ENCODE results near the gene SRSF1. TPM values are rescaled to one million over a fixed set of nuclear protein-coding genes. Genes with fewer than 3 reads are reported as not detected.

SRSF1 gene
- total RNA-seq, 3 donors from 2014 or later (not counting 1 experiment from before 2014, with no cell fraction given), result 125 to 157 (median 137) TPM

DNA sequence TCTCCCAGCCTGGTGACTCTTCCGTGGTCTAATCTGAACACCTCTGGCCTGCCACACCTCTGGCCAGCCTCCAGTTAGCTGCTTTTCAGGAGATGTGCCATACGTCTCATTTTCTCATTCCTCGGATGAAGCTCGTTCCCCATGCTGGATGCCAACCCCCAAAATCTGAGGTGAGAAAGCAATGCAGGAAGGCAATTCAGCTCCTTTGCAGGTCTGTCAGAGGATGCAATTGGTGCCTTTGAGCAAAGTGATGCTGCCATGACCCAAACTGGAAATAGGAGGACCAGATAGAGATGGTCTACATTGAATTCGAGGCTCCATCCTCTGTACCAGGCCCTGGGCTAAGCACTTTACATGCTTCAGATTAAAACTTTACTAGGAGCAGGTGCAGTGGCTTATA lies 40.8 kb downstream of the SRSF1 start:
- Mint-ChIP-seq H3K27me3 (ENCODE audit: low read depth in 2 of 2) (peaks cover 6 to 8% of the 10 kb centered on the region in 2 donors), H3K4me3 (no peak overlapping the region), H3K9me3 (no peaks in the 10 kb centered on the region), H3K36me3 (no peaks in the 10 kb centered on the region), H3K27ac (no peak overlapping the region), H3K4me1 (no peaks in the 10 kb centered on the region)
- 91% methylated on average over 5 of the region's 5 CpGs for WGBS (ENCODE audit: insufficient coverage)
- no peak for DNase-seq
- no peaks in the 10 kb centered on the region for H3K36me3 ChIP-seq (ENCODE audit: control insufficient read depth, insufficient read depth, low read length)
- no peak for ATAC-seq
- H3K27me3 ChIP-seq (ENCODE audit: control insufficient read depth, insufficient read depth, low read length), result no peaks in the 10 kb centered on the region
- no peak overlapping the region for H3K4me3 ChIP-seq (ENCODE audit: low read length)
- intact Hi-C loops (cut with micrococcal nuclease), result no loop called here
- no peaks in the 10 kb centered on the region for H3K4me1 ChIP-seq (ENCODE audit: control insufficient read depth, insufficient read depth, low read length)
- TF ChIP-seq, protein P1, sequence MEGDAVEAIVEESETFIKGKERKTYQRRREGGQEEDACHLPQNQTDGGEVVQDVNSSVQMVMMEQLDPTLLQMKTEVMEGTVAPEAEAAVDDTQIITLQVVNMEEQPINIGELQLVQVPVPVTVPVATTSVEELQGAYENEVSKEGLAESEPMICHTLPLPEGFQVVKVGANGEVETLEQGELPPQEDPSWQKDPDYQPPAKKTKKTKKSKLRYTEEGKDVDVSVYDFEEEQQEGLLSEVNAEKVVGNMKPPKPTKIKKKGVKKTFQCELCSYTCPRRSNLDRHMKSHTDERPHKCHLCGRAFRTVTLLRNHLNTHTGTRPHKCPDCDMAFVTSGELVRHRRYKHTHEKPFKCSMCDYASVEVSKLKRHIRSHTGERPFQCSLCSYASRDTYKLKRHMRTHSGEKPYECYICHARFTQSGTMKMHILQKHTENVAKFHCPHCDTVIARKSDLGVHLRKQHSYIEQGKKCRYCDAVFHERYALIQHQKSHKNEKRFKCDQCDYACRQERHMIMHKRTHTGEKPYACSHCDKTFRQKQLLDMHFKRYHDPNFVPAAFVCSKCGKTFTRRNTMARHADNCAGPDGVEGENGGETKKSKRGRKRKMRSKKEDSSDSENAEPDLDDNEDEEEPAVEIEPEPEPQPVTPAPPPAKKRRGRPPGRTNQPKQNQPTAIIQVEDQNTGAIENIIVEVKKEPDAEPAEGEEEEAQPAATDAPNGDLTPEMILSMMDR (IDR thresholded peaks at IDR 0.05), result no peak
- no peak overlapping the region for H3K27ac ChIP-seq (ENCODE audit: low read length)
- no peaks in the 10 kb centered on the region for H3K9me3 ChIP-seq (ENCODE audit: control insufficient read depth, insufficient read depth, low read length)

DNA sequence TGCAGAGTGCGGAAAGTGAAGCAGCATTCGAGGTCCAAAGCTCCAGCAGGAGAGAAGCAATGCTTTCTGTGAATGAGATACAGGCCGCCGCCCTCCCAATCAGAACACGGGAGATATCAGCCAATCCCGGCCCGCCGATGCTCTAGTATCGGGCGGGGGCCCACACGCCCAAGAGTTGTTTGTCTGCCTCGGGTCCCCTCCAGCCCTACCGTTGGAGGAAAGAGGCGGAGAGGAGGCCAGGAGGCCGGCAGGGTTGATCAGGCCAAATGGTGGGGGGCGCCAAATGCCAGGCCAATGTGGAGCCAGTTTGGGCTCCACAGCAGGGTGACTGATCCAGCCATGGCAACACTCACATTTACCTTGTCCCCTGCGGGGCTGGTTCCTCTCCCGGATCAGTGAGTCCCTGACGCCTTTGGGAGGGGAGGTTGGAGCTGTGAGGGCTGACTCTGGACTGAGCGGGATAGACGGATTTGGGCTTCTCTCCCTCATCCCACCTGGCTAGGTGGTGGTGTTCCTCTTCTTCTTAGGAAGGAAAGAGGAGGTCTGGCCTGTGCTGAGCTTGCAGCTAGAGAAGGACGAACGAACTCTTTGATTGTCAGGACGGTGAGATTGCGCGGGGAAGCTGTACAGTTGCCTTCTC lies 41.4 kb downstream of the SRSF1 start:
- H3K36me3 Mint-ChIP-seq, result no peaks in the 10 kb centered on the region

DNA sequence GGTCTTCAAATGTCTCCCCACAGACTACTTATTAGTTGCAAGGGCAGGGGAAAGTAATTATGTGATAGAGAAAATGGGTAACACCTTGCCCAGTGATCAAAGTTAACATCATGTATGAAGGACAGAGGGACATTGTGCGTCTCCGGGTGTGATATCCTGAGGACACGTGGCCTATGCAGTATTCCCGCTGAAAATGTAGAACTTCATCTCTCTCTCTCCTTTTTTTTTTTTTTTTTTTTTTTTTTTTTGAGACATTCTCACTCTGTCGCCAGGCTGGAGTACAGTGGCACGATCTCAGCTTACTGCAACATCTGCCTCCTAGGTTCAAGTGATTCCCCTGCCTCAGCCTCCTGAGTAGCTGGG lies 43.9 kb downstream of the SRSF1 start:
- Histone ChIP-seq H3K4me3 (ENCODE audit: low read length) (no peak overlapping the region), H3K27ac (ENCODE audit: low read length) (no peak overlapping the region), H3K36me3 (ENCODE audit: control insufficient read depth, insufficient read depth, low read length) (no peaks in the 10 kb centered on the region), H3K4me1 (ENCODE audit: control insufficient read depth, insufficient read depth, low read length) (no peaks in the 10 kb centered on the region), H3K27me3 (ENCODE audit: control insufficient read depth, insufficient read depth, low read length) (no peaks in the 10 kb centered on the region), H3K9me3 (ENCODE audit: control insufficient read depth, insufficient read depth, low read length) (no peaks in the 10 kb centered on the region)
- DNase-seq (no peak), ATAC-seq (no peak)
- Mint-ChIP-seq H3K9me3 (no peaks in the 10 kb centered on the region), H3K27me3 (ENCODE audit: low read depth in 2 of 2) (peaks cover 19 to 22% of the 10 kb centered on the region in 2 donors), H3K36me3 (no peaks in the 10 kb centered on the region), H3K4me3 (no peak overlapping the region), H3K4me1 (peaks cover under 1 to 2% of the 10 kb centered on the region in 2 donors), H3K27ac (no peak overlapping the region)
- intact Hi-C loops (cut with micrococcal nuclease), result no loop called here
- 96% methylated on average over 6 of the region's 6 CpGs for WGBS (ENCODE audit: insufficient coverage)
- TF ChIP-seq, protein P1 (IDR thresholded peaks at IDR 0.05), result no peak

More for the DNA sequence above, 41.4 kb downstream of the SRSF1 start:
- Histone ChIP-seq H3K9me3 (ENCODE audit: control insufficient read depth, insufficient read depth, low read length) (no peaks in the 10 kb centered on the region), H3K4me3 (ENCODE audit: low read length) (no peak overlapping the region), H3K36me3 (ENCODE audit: control insufficient read depth, insufficient read depth, low read length) (no peaks in the 10 kb centered on the region), H3K27me3 (ENCODE audit: control insufficient read depth, insufficient read depth, low read length) (no peaks in the 10 kb centered on the region), H3K4me1 (ENCODE audit: control insufficient read depth, insufficient read depth, low read length) (no peaks in the 10 kb centered on the region), H3K27ac (ENCODE audit: low read length) (no peak overlapping the region)
- WGBS (ENCODE audit: insufficient coverage), result 91% methylated on average over 23 of the region's 26 CpGs
- intact Hi-C loops (cut with micrococcal nuclease), result no loop called here
- DNase-seq, result no peak
- Mint-ChIP-seq H3K4me1 (no peaks in the 10 kb centered on the region), H3K27me3 (ENCODE audit: low read depth in 2 of 2) (peaks cover 6 to 14% of the 10 kb centered on the region in 2 donors), H3K27ac (no peak overlapping the region), H3K4me3 (no peak overlapping the region), H3K9me3 (no peaks in the 10 kb centered on the region)
- ATAC-seq, result no peak
- TF ChIP-seq, protein P1 (IDR thresholded peaks at IDR 0.05), result no peak
